GM11168 (cell line): ENCODE data around the gene CCNJ.
"Not testable (repeated sequence)": the region's sequence is repeated elsewhere in the genome, so short reads cannot be mapped to it uniquely, and the experiment has no call there.

Experiments used
- in situ Hi-C: fragments of 300-500 bp; cut with MboI; formaldehyde crosslinking; loops from one replicate; pipeline ENCODE4 v1.12.0; 2022; ENCODE audit warnings: low sequenced_read_pairs; ENCODE audit not compliant: unreplicated experiment

Gene CCNJ

GRCh38 chr10:96043033-96043892 lies at the start of gene CCNJ:
Gene CCNJ (plus strand): TSS chr10:96043583. CDS start chr10:96044394, 811 bp downstream.
- in situ Hi-C loops = no loop called here

- in situ Hi-C loops = not testable (repeated sequence)
Observed at GRCh38 chr10:95994376-95994775, 49.0 kb upstream of the CCNJ start.

- in situ Hi-C loops = no loop called here
Observed at GRCh38 chr10:95998255-95998784, 45.1 kb upstream of the CCNJ start.

GRCh38 chr10:96013956-96014355 lies 29.4 kb upstream of the CCNJ start:
- in situ Hi-C loops = loop anchor here (25.0 kb wide), 1 partner anchor 298 kb away; the partner anchor contains the start of gene DNTT

- in situ Hi-C loops = loop anchor here (25.0 kb wide), 1 partner anchor 298 kb away; the partner anchor contains the start of gene DNTT
Observed at GRCh38 chr10:96014473-96015102, 28.8 kb upstream of the CCNJ start.

GRCh38 chr10:96017191-96017687 lies 26.1 kb upstream of the CCNJ start:
- in situ Hi-C loops = loop anchor here (25.0 kb wide), 1 partner anchor 295 kb away; the partner anchor contains the start of gene DNTT

- in situ Hi-C loops = loop anchor here (25.0 kb wide), 1 partner anchor 291 kb away; the partner anchor contains the start of gene DNTT
Observed at GRCh38 chr10:96021332-96021731, 22.1 kb upstream of the CCNJ start.

GRCh38 chr10:96022739-96023138 lies 20.6 kb upstream of the CCNJ start:
- in situ Hi-C loops = loop anchor here (25.0 kb wide), 1 partner anchor 290 kb away; the partner anchor contains the start of gene DNTT

- in situ Hi-C loops = loop anchor here (25.0 kb wide), 1 partner anchor 289 kb away; the partner anchor contains the start of gene DNTT
Observed at GRCh38 chr10:96023168-96023567, 20.2 kb upstream of the CCNJ start.

GRCh38 chr10:96025566-96025965 lies 17.8 kb upstream of the CCNJ start:
- in situ Hi-C loops = no loop called here

- in situ Hi-C loops = no loop called here
Observed at GRCh38 chr10:96034625-96035024, 8.8 kb upstream of the CCNJ start.

- in situ Hi-C loops = no loop called here
Observed at GRCh38 chr10:96038476-96039387, 4.7 kb upstream of the CCNJ start.

GRCh38 chr10:96041146-96041545 lies 2.2 kb upstream of the CCNJ start:
- in situ Hi-C loops = no loop called here

- in situ Hi-C loops = no loop called here
Observed at GRCh38 chr10:96043893-96044715, 721 bp downstream of the CCNJ start.

GRCh38 chr10:96044736-96045135 lies 1.4 kb downstream of the CCNJ start:
- in situ Hi-C loops = no loop called here

GRCh38 chr10:96046546-96046945 lies 3.2 kb downstream of the CCNJ start:
- in situ Hi-C loops = no loop called here

GRCh38 chr10:96047004-96047649 lies 3.7 kb downstream of the CCNJ start:
- in situ Hi-C loops = no loop called here

GRCh38 chr10:96047925-96048324 lies 4.5 kb downstream of the CCNJ start:
- in situ Hi-C loops = not testable (repeated sequence)
